ENCODE measurements around the gene GRAMD2A. TPM values are rescaled to one million over a fixed set of nuclear protein-coding genes. Genes with fewer than 3 reads are reported as not detected.

The GRAMD2A gene
- total RNA-seq, 4 donors from 2014 or later: 1.1 to 2.9 (median 2.2) TPM

DNA sequence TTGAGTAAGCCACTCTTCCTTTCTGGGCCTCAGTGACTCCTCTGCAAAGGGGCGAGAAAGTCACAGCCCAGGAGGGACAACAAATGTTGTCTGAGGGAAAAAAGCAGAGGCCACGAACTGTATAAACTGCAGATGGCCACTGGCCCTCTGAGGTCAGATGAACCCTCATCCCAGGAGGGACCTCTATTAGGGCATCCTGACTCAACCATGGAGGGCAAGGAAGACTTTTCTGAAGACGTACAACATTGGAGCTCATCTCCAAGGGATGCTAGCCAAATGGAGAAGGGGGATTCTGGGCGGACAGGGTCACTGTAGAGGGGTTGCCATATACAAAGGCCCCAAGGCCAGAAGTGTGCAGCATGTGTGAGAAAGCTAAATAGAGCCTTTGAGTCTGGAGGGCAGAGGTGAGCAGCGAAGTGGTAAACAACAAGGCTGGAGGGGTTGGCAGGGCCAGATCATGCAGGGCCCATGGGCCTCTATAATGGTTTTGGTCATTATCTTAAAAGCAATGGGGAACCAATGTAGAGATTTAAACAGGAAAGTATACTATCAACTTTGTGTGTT, 16.7 kb downstream of the GRAMD2A start:
- no peaks in the 10 kb centered on the region for H3K36me3 ChIP-seq
- peak overlapping the region in 3 of 4 donors; percentile 57 to 90 (median 81) for H3K27ac ChIP-seq
- H3K4me1 ChIP-seq: peaks cover 0 to 55% (median 36%) of the 10 kb centered on the region in 4 donors
- whole genome bisulfite sequencing, 2 donors: 50 to 58% methylated on average over 5 of the region's 5 CpGs
- no peak overlapping the region for H3K4me3 ChIP-seq
- no peaks in the 10 kb centered on the region for H3K9me3 ChIP-seq
- no peak for DNase-seq (ENCODE audit: low spot score in 2 of 2)
- no peak for TF ChIP-seq POLR2A (IDR thresholded peaks at IDR 0.05)
- TF ChIP-seq EP300 (IDR thresholded peaks at IDR 0.05): no peak
- no peak for TF ChIP-seq CTCF (IDR thresholded peaks at IDR 0.05)
- peaks cover 0 to 16% of the 10 kb centered on the region in 2 donors for H3K27me3 ChIP-seq

- H3K4me1 ChIP-seq: peaks cover 0 to 62% (median 38%) of the 10 kb centered on the region in 4 donors
- DNase-seq (ENCODE audit: low spot score in 2 of 2): peak in 1 of 2 donors; percentile 31
- H3K4me3 ChIP-seq: no peak overlapping the region
- H3K27ac ChIP-seq: peak overlapping the region; percentile 41 to 90 (median 72)
- H3K9me3 ChIP-seq: no peaks in the 10 kb centered on the region
- H3K36me3 ChIP-seq: no peaks in the 10 kb centered on the region
- no peak for TF ChIP-seq POLR2A (IDR thresholded peaks at IDR 0.05)
- TF ChIP-seq CTCF (IDR thresholded peaks at IDR 0.05): peak in 2 of 5 experiments; percentile 36 to 37
- peak; percentile 34 to 82 for TF ChIP-seq EP300 (IDR thresholded peaks at IDR 0.05)
- WGBS, 2 donors: 20 to 48% methylated on average over 16 of the region's 16 CpGs
- peaks cover 0 to 9% of the 10 kb centered on the region in 2 donors for H3K27me3 ChIP-seq
Observed at GRCh38 chr15:72179950-72180581, 17.5 kb downstream of the GRAMD2A start.

GRCh38 chr15:72178976-72179585, 18.5 kb downstream of the GRAMD2A start:
- H3K27me3 ChIP-seq: no peaks in the 10 kb centered on the region
- no peak overlapping the region for H3K4me3 ChIP-seq
- peak overlapping the region; percentile 41 to 90 (median 72) for H3K27ac ChIP-seq
- H3K36me3 ChIP-seq: no peaks in the 10 kb centered on the region
- peaks cover 0 to 57% (median 35%) of the 10 kb centered on the region in 4 donors for H3K4me1 ChIP-seq
- no peak for DNase-seq (ENCODE audit: low spot score in 2 of 2)
- TF ChIP-seq POLR2A (IDR thresholded peaks at IDR 0.05) (no peak), EP300 (IDR thresholded peaks at IDR 0.05) (no peak), CTCF (IDR thresholded peaks at IDR 0.05) (no peak)
- 78 to 84% methylated on average over 13 of the region's 13 CpGs for WGBS, 2 donors
- H3K9me3 ChIP-seq: no peaks in the 10 kb centered on the region

DNA sequence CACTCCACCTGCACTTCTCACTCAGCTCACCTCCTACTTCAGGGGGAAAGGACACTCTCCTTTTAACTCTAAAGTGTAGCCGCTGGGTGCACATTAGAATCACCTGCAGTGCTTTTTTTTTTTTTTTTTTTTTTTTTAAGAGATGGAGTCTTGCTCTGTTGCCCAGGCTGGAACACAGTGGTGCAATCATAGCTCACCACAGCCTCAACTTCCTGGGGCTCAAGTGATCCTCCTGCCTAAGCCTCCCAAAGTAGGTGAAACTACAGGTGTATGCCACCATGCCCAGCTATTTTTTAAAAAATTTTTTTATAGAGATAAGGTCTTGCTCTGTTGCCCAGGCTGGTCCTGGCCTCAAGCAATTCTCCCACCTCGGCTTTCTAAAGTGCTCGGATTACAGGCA, 20.8 kb downstream of the GRAMD2A start:
- Histone ChIP-seq H3K9me3 (no peaks in the 10 kb centered on the region), H3K4me3 (no peak overlapping the region), H3K4me1 (peaks cover 0 to 43% (median 30%) of the 10 kb centered on the region in 4 donors), H3K36me3 (no peaks in the 10 kb centered on the region), H3K27me3 (no peaks in the 10 kb centered on the region), H3K27ac (peak overlapping the region in 2 of 4 donors; percentile 29 to 62)
- no peak for DNase-seq (ENCODE audit: low spot score in 2 of 2)
- TF ChIP-seq CTCF (IDR thresholded peaks at IDR 0.05) (no peak), POLR2A (IDR thresholded peaks at IDR 0.05) (no peak)
- 87 to 94% methylated on average over 3 of the region's 3 CpGs for WGBS, 2 donors

- Histone ChIP-seq H3K4me3 (no peak overlapping the region), H3K36me3 (no peaks in the 10 kb centered on the region), H3K27me3 (no peaks in the 10 kb centered on the region), H3K4me1 (peaks cover 0 to 41% (median 29%) of the 10 kb centered on the region in 4 donors), H3K27ac (peak overlapping the region in 2 of 4 donors; percentile 29 to 62), H3K9me3 (no peaks in the 10 kb centered on the region)
- no peak for DNase-seq (ENCODE audit: low spot score in 2 of 2)
- WGBS, 2 donors: 40 to 48% methylated on average over 3 to 6 of the region's 6 CpGs
- TF ChIP-seq EP300 (IDR thresholded peaks at IDR 0.05) (no peak), POLR2A (IDR thresholded peaks at IDR 0.05) (no peak), CTCF (IDR thresholded peaks at IDR 0.05) (no peak)
Observed at GRCh38 chr15:72176159-72176558, 21.4 kb downstream of the GRAMD2A start.

Measured in tibial nerve (tissue), 4 donors.